ENCODE results near the gene KCNQ1. TPM values are rescaled to one million over a fixed set of nuclear protein-coding genes. Genes with fewer than 3 reads are reported as not detected.

KCNQ1 gene
- total and polyA plus RNA-seq, 2 of the 13 experiments (the other 11 are each of a cell fraction or from before 2014, with no cell fraction given): 0.02 to 0.08 TPM

DNA sequence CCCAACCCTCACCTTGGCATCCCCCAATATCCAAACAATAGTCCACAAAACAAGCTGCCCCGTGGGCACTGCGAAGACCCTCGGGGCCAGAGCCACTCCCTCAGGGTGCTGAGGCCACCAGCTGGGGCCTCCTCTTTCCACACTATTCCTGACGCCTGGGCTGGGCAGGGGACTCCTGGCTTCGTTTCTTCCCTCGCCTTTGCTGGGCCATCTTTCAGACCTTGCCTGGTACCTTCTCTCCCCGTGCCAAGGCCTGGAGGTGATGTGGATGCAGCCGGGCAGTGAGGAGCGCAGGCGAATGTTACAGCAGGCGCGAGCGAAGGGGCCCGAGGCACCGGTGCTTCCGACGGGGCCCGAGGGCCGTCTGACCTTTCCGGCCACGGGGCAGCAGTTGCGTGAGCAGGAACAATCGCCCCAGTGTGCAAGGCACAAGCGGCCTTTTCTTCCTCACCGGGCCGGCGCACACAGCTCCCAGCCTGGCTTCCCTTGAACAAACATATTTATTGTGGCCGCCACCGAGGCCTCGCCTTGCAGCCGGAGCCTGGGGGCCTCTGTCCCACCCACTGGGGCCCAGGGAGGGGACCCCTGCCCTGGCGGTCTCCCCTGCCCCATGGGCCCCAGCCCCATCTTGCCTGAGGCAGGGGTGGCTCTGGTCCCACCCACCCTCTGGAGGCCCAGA lies 287.6 kb downstream of the KCNQ1 start (continued):
- TF ChIP-seq TAF15 (IDR thresholded peaks at IDR 0.05; ENCODE audit: low read depth, low read length, poor library complexity, severe bottlenecking): peak; percentile 87
- TF ChIP-seq BRD4 (CRISPR knock-in tag; IDR thresholded peaks at IDR 0.05): peak; percentile 98
- peak; percentile 96 for TF ChIP-seq ZNF451 (CRISPR knock-in tag; IDR thresholded peaks at IDR 0.05)
- TF ChIP-seq THYN1 (CRISPR knock-in tag; IDR thresholded peaks at IDR 0.05; ENCODE audit: borderline replicate concordance, low read depth): no peak
- no peak for TF ChIP-seq ZNF180 (CRISPR knock-in tag; IDR thresholded peaks at IDR 0.05; ENCODE audit: borderline replicate concordance, low read depth)
- TF ChIP-seq, protein P1, sequence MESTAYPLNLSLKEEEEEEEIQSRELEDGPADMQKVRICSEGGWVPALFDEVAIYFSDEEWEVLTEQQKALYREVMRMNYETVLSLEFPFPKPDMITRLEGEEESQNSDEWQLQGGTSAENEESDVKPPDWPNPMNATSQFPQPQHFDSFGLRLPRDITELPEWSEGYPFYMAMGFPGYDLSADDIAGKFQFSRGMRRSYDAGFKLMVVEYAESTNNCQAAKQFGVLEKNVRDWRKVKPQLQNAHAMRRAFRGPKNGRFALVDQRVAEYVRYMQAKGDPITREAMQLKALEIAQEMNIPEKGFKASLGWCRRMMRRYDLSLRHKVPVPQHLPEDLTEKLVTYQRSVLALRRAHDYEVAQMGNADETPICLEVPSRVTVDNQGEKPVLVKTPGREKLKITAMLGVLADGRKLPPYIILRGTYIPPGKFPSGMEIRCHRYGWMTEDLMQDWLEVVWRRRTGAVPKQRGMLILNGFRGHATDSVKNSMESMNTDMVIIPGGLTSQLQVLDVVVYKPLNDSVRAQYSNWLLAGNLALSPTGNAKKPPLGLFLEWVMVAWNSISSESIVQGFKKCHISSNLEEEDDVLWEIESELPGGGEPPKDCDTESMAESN (CRISPR knock-in tag; conservative IDR thresholded peaks at IDR 0.05): peak; percentile 62
- no peak for TF ChIP-seq RBM22 (optimal IDR thresholded peaks at IDR 0.05; ENCODE audit: low read length)
- peak; percentile 72 for TF ChIP-seq ZMYM2 (CRISPR knock-in tag; IDR thresholded peaks at IDR 0.05)
- TF ChIP-seq, protein P2, sequence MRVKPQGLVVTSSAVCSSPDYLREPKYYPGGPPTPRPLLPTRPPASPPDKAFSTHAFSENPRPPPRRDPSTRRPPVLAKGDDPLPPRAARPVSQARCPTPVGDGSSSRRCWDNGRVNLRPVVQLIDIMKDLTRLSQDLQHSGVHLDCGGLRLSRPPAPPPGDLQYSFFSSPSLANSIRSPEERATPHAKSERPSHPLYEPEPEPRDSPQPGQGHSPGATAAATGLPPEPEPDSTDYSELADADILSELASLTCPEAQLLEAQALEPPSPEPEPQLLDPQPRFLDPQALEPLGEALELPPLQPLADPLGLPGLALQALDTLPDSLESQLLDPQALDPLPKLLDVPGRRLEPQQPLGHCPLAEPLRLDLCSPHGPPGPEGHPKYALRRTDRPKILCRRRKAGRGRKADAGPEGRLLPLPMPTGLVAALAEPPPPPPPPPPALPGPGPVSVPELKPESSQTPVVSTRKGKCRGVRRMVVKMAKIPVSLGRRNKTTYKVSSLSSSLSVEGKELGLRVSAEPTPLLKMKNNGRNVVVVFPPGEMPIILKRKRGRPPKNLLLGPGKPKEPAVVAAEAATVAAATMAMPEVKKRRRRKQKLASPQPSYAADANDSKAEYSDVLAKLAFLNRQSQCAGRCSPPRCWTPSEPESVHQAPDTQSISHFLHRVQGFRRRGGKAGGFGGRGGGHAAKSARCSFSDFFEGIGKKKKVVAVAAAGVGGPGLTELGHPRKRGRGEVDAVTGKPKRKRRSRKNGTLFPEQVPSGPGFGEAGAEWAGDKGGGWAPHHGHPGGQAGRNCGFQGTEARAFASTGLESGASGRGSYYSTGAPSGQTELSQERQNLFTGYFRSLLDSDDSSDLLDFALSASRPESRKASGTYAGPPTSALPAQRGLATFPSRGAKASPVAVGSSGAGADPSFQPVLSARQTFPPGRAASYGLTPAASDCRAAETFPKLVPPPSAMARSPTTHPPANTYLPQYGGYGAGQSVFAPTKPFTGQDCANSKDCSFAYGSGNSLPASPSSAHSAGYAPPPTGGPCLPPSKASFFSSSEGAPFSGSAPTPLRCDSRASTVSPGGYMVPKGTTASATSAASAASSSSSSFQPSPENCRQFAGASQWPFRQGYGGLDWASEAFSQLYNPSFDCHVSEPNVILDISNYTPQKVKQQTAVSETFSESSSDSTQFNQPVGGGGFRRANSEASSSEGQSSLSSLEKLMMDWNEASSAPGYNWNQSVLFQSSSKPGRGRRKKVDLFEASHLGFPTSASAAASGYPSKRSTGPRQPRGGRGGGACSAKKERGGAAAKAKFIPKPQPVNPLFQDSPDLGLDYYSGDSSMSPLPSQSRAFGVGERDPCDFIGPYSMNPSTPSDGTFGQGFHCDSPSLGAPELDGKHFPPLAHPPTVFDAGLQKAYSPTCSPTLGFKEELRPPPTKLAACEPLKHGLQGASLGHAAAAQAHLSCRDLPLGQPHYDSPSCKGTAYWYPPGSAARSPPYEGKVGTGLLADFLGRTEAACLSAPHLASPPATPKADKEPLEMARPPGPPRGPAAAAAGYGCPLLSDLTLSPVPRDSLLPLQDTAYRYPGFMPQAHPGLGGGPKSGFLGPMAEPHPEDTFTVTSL (CRISPR knock-in tag; IDR thresholded peaks at IDR 0.05; ENCODE audit: borderline replicate concordance): peak; percentile 53; the same call in 1 of the 2 replicates
- no peak for TF ChIP-seq ZNF251 (CRISPR knock-in tag; IDR thresholded peaks at IDR 0.05)
- TF ChIP-seq, protein P3, sequence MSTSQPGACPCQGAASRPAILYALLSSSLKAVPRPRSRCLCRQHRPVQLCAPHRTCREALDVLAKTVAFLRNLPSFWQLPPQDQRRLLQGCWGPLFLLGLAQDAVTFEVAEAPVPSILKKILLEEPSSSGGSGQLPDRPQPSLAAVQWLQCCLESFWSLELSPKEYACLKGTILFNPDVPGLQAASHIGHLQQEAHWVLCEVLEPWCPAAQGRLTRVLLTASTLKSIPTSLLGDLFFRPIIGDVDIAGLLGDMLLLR (CRISPR knock-in tag; IDR thresholded peaks at IDR 0.05): peak; percentile 22; the same call in 1 of the 2 replicates
- peak; percentile 55; the same call in 1 of the 2 replicates for TF ChIP-seq ESRRA (CRISPR knock-in tag; IDR thresholded peaks at IDR 0.05; ENCODE audit: low read depth)
- no peak for TF ChIP-seq ZNF234 (CRISPR knock-in tag; conservative IDR thresholded peaks at IDR 0.05)
- TF ChIP-seq ZNF850 (CRISPR knock-in tag; conservative IDR thresholded peaks at IDR 0.05): no peak
- peak; percentile 81 for TF ChIP-seq BCL6 (CRISPR knock-in tag; IDR thresholded peaks at IDR 0.05)
- TF ChIP-seq ZNF274 (CRISPR knock-in tag; IDR thresholded peaks at IDR 0.05): peak; percentile 80; the same call in 1 of the 2 replicates
- no peak for TF ChIP-seq CC2D1A (CRISPR knock-in tag; IDR thresholded peaks at IDR 0.05)
- TF ChIP-seq, protein P4, sequence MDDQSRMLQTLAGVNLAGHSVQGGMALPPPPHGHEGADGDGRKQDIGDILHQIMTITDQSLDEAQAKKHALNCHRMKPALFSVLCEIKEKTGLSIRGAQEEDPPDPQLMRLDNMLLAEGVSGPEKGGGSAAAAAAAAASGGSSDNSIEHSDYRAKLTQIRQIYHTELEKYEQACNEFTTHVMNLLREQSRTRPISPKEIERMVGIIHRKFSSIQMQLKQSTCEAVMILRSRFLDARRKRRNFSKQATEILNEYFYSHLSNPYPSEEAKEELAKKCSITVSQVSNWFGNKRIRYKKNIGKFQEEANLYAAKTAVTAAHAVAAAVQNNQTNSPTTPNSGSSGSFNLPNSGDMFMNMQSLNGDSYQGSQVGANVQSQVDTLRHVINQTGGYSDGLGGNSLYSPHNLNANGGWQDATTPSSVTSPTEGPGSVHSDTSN (CRISPR knock-in tag; IDR thresholded peaks at IDR 0.05; ENCODE audit: borderline replicate concordance): no peak
- TF ChIP-seq REXO4 (CRISPR knock-in tag; IDR thresholded peaks at IDR 0.05; ENCODE audit: borderline replicate concordance): 0 out of 2 replicates have a peak, but pooled peaks have one; percentile 19
- no peak for TF ChIP-seq ZNF550 (CRISPR knock-in tag; IDR thresholded peaks at IDR 0.05; ENCODE audit: borderline replicate concordance)

All from HepG2 (cell line).